ENCODE measurements around the gene SDC3. TPM values are rescaled to one million over a fixed set of nuclear protein-coding genes. Genes with fewer than 3 reads are reported as not detected.

Gene SDC3
- total and polyA plus RNA-seq, 2 of the 8 experiments (the other 6 are each of a cell fraction or from before 2014, with no cell fraction given) = 7.0 to 27.0 TPM

DNA sequence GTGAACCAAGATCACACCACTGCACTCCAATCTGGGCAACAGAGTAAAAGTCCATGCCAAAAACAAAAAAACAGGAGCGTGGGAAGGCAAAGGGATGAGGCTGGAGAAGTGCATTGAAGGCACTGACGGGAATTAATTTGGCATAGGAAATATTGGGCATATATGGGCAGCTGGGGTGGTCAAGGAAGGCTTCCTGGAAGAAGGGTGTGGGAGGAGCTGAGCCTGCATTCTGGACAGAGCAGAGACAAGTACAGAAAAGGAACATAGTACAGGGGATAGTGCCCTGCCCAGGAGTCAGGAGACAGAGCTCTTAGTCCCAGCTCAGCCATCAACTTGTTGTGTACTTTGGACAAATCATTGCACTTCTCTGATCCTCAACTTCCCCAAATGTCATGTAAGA is 11.7 kb downstream of the SDC3 start (continued):
- TF ChIP-seq EZH2 (IDR thresholded peaks at IDR 0.05; ENCODE audit: low read depth, low read length, severe bottlenecking) = no peak
